K562 (cell line): ENCODE results near the gene DEFB108B. TPM values are rescaled to one million over a fixed set of nuclear protein-coding genes. Genes with fewer than 3 reads are reported as not detected.
"Not testable (repeated sequence)": the region's sequence is repeated elsewhere in the genome, so short reads cannot be mapped to it uniquely, and the experiment has no call there.

Experiments used
- ATAC-seq: fragments of 200-7000 bp; cut with Tn5 transposase; 3 replicates; pipeline ENCODE4 v1.9.1; 2020; ENCODE audit warnings: moderate library complexity
- BruUV-seq: library from RNA; stranded (reverse); fragments of 400-500 nt; replicated peaks from 2 replicates; lab custom pipeline; 2021; lab: Mats Ljungman, UMichigan
- CTCF ChIA-PET: fragments of 300-600 bp; formaldehyde crosslinking; extraction: SDS; loops from one replicate; lab custom pipeline; 2021; ENCODE audit warnings: low intra/inter-chr PET ratio; lab: Yijun Ruan, JAX
- POLR2A ChIA-PET: fragments of 300-600, 350-650 bp; sonication (Branson Sonifier 250); formaldehyde crosslinking; extraction: SDS; loops from one replicate; lab custom pipeline; 2021; ENCODE audit warnings: antibody characterized with exemption, inconsistent platforms; lab: Yijun Ruan, JAX
- DNase-seq, 4 experiments: peaks; one replicate each; pipeline versions ENCODE4 v3.0.0 to v3.0.0-alpha.2; 2011 to 2018; ENCODE audit warnings: low spot score in 3 of 4, mixed read lengths in 3 of 4; ENCODE audit errors: extremely low read depth in 1 of 4
- FAIRE-seq: peaks from 2 replicates; lab custom pipeline; 2011; peaks lifted over from hg19 to GRCh38; lab: Jason Lieb, UNC
- H2AFZ ChIP-seq: 2 replicates; pipeline ENCODE4 v1.6.0; 2011; ENCODE audit warnings: low read depth, low read length, control low read depth, inconsistent platforms
- H3K27ac ChIP-seq: fragments of 200-600 bp; 3 replicates; pipeline ENCODE4 v1.8.0; 2011; ENCODE audit warnings: low read depth, mild to moderate bottlenecking, control low read depth, inconsistent platforms, low read length, moderate library complexity, mixed read lengths; ENCODE audit errors: extremely low read depth
- H3K27me3 ChIP-seq, 2 experiments: fragments of 300-600 bp in 1 of 2; 2 replicates in 1 of 2; 3 replicates in 1 of 2; pipeline versions ENCODE4 v1.6.0 to v1.8.0; 2011; ENCODE audit warnings: inconsistent platforms in 2 of 2, low read length in 2 of 2, mild to moderate bottlenecking in 1 of 2, mixed read lengths in 1 of 2, moderate library complexity in 1 of 2; ENCODE audit not compliant: control insufficient read depth in 2 of 2, insufficient read depth in 2 of 2
- H3K36me3 ChIP-seq: fragments of 300-600 bp; 3 replicates; pipeline ENCODE4 v1.8.0; 2011; ENCODE audit warnings: mild to moderate bottlenecking, low read length, inconsistent platforms; ENCODE audit not compliant: control insufficient read depth, insufficient read depth
- H3K4me1 ChIP-seq, 2 experiments: fragments of 200-600 bp in 1 of 2; replicated peaks in 1 of 2; 2 replicates in 1 of 2; 3 replicates in 1 of 2; pipeline versions ENCODE4 v1.5.1 to v1.8.0; 2011; ENCODE audit warnings: inconsistent platforms in 2 of 2, low read length in 2 of 2, mild to moderate bottlenecking in 1 of 2, mixed read lengths in 1 of 2, moderate library complexity in 1 of 2; ENCODE audit not compliant: control insufficient read depth in 2 of 2, insufficient read depth in 2 of 2
- H3K4me2 ChIP-seq: 2 replicates; pipeline ENCODE4 v1.6.1; 2011; ENCODE audit warnings: low read length, control low read depth, inconsistent platforms, mixed read lengths; ENCODE audit not compliant: insufficient read depth
- H3K4me3 ChIP-seq: fragments of 200-600 bp; sonication (generic), shearing (Covaris generic); 2 replicates; pipeline ENCODE4 v1.5.1; 2016; ENCODE audit warnings: control low read depth, inconsistent platforms
- H3K79me2 ChIP-seq: fragments of 200-600 bp; 3 replicates; pipeline ENCODE4 v1.8.0; 2011; ENCODE audit warnings: low read length, inconsistent platforms; ENCODE audit not compliant: control insufficient read depth, insufficient read depth
- H3K9ac ChIP-seq, 2 experiments: 2 replicates each; pipeline versions ENCODE4 v1.6.0 to v1.6.1; 2011; ENCODE audit warnings: low read depth in 2 of 2, low read length in 2 of 2, control low read depth in 1 of 2, inconsistent platforms in 1 of 2, mild to moderate bottlenecking in 1 of 2, mixed read lengths in 1 of 2; ENCODE audit not compliant: insufficient read depth in 1 of 2
- H3K9me1 ChIP-seq: one replicate; pipeline ENCODE4 v1.6.0; 2011; ENCODE audit warnings: inconsistent platforms, mild to moderate bottlenecking, low read length, moderate library complexity; ENCODE audit not compliant: control insufficient read depth, insufficient read depth
- H3K9me3 ChIP-seq: replicated peaks from 2 replicates; pipeline ENCODE4 v1.5.1; 2011; ENCODE audit warnings: low read depth, low read length, inconsistent platforms; ENCODE audit not compliant: control insufficient read depth, insufficient read depth
- H4K20me1 ChIP-seq: replicated peaks from 2 replicates; pipeline ENCODE4 v1.6.1; 2011; ENCODE audit warnings: low read length, inconsistent platforms, mixed read lengths; ENCODE audit not compliant: control insufficient read depth, insufficient read depth
- NFIC ChIP-seq: fragments of 450-650 bp; IDR thresholded peaks from 2 replicates; pipeline ENCODE4 v1.6.1; 2017; ENCODE audit warnings: mild to moderate bottlenecking, inconsistent platforms
- ZNF146 ChIP-seq: IDR thresholded peaks from one replicate; pipeline ENCODE4 v1.6.1; 2018; ENCODE audit warnings: missing compliant biosample characterization; ENCODE audit not compliant: unreplicated experiment
- WGBS: fragments of 100-300 bp; shearing (Covaris generic); methylation state at CpG from one replicate; pipeline ENCODE4 v1.1.6; 2016; ENCODE audit warnings: low coverage, mixed read lengths; ENCODE audit not compliant: insufficient coverage; ENCODE audit errors: missing lambda C conversion rate; 5-methylcytosine and 5-hydroxymethylcytosine counted together
- in situ Hi-C: fragments of 300-500 bp; cut with MboI; formaldehyde crosslinking; loops from 4 replicates; pipeline ENCODE4 v1.15.0; 2018; ENCODE audit warnings: inconsistent platforms, mixed read lengths
- intact Hi-C: fragments of 100-400 bp; cut with micrococcal nuclease; formaldehyde crosslinking; loops from 2 replicates; pipeline ENCODE4 v1.14.2; 2022
- polyA plus RNA-seq, 8 experiments: library from polyadenylated mRNA; depleted of rRNA in 4 of 8; stranded (reverse) in 5 of 8; unstranded in 3 of 8; fragments of >200 nt; fragmentation: Nextera tagmentation in 2 of 8; fragmentation: Illumina TruSeq in 1 of 8; extraction: Ambion mirVana in 2 of 8; extraction: Trizol in 1 of 8; gene quantifications; 2 replicates each; pipeline versions ENCODE4 v1.2.1 to v1.2.3, GENCODE V29; 2011 to 2014; ENCODE audit warnings: inconsistent platforms in 1 of 8, missing spikeins in 1 of 8
- total RNA-seq, 7 experiments: library from RNA; depleted of rRNA in 6 of 7; stranded (reverse); fragments of >200 nt in 6 of 7; fragmentation: Illumina TruSeq in 2 of 7; extraction: Trizol in 2 of 7; gene quantifications; 2 replicates each; pipeline versions ENCODE4 v1.2.1 to v1.2.3, GENCODE V29; 2011 to 2021; ENCODE audit warnings: low replicate concordance in 1 of 7

DEFB108B gene
- total and polyA plus RNA-seq, 9 of the 15 experiments (the other 6 are each of a cell fraction or from before 2014, with no cell fraction given) = not detected

- DNase-seq, H3K27me3 ChIP-seq, intact Hi-C loops, H3K4me1 ChIP-seq, CTCF ChIA-PET, H3K36me3 ChIP-seq, H3K4me2 ChIP-seq, ATAC-seq, in situ Hi-C loops, H3K9me1 ChIP-seq, FAIRE-seq, H4K20me1 ChIP-seq, H3K4me3 ChIP-seq, BruUV-seq, POLR2A ChIA-PET, H3K27ac ChIP-seq, H3K79me2 ChIP-seq, H3K9me3 ChIP-seq, H2AFZ ChIP-seq, H3K9ac ChIP-seq: not testable (repeated sequence)
- TF ChIP-seq NFIC = peak; percentile 33; the same call in 1 of the 2 replicates
- 0% methylated on average over 1 of the region's 1 CpG for WGBS
These were observed 11.5 kb upstream of the DEFB108B start for GRCh38 chr11:71821539-71821938.

- H3K27ac ChIP-seq, H3K9ac ChIP-seq, H3K4me2 ChIP-seq, H2AFZ ChIP-seq, H3K9me3 ChIP-seq, H3K9me1 ChIP-seq, CTCF ChIA-PET, BruUV-seq, ATAC-seq, H3K27me3 ChIP-seq, POLR2A ChIA-PET, H4K20me1 ChIP-seq, FAIRE-seq, in situ Hi-C loops, H3K79me2 ChIP-seq, H3K4me3 ChIP-seq, H3K36me3 ChIP-seq, H3K4me1 ChIP-seq, intact Hi-C loops, DNase-seq: not testable (repeated sequence)
- WGBS = 19% methylated on average over 3 of the region's 3 CpGs
- TF ChIP-seq ZNF146 (CRISPR knock-in tag) = peak; percentile 44
These were observed 3.8 kb upstream of the DEFB108B start for GRCh38 chr11:71829247-71829646.

- CTCF ChIA-PET, H3K9ac ChIP-seq, H3K9me1 ChIP-seq, H3K4me3 ChIP-seq, BruUV-seq, H3K4me1 ChIP-seq, in situ Hi-C loops, ATAC-seq, H2AFZ ChIP-seq, H3K36me3 ChIP-seq, H3K27me3 ChIP-seq, H3K79me2 ChIP-seq, H3K9me3 ChIP-seq, FAIRE-seq, intact Hi-C loops, H3K27ac ChIP-seq, H4K20me1 ChIP-seq, DNase-seq, H3K4me2 ChIP-seq, POLR2A ChIA-PET: not testable (repeated sequence)
- 8% methylated on average over 3 of the region's 3 CpGs for whole genome bisulfite sequencing
These were observed 3.3 kb upstream of the DEFB108B start for GRCh38 chr11:71829686-71830085.
